ENCODE data around the gene CTRB2. TPM values are rescaled to one million over a fixed set of nuclear protein-coding genes. Genes with fewer than 3 reads are reported as not detected.
"Not testable (repeated sequence)": the region's sequence is repeated elsewhere in the genome, so short reads cannot be mapped to it uniquely, and the experiment has no call there.

The CTRB2 gene
- total RNA-seq, 1 donor from 2014 or later = not detected

- Histone ChIP-seq H3K9me3 (no peaks in the 10 kb centered on the region), H3K36me3 (no peaks in the 10 kb centered on the region), H3K27me3 (no peaks in the 10 kb centered on the region), H3K27ac (no peak overlapping the region), H3K4me1 (no peaks in the 10 kb centered on the region), H3K4me3 (no peak overlapping the region)
- intact Hi-C loops (cut with DNase I) = no loop called here
- TF ChIP-seq POLR2A (IDR thresholded peaks at IDR 0.05) = no peak
- no peak for TF ChIP-seq POLR2AphosphoS5 (IDR thresholded peaks at IDR 0.05; ENCODE audit: insufficient read depth in 1 of 2, low read depth in 1 of 2)
- TF ChIP-seq CTCF (IDR thresholded peaks at IDR 0.05) = no peak
- DNase-seq (ENCODE audit: extremely low spot score in 2 of 2) = no peak
These were observed 870 bp upstream of the CTRB2 start for GRCh38 chr16:75207831-75208230.

GRCh38 chr16:75205961-75206748, 806 bp downstream of the CTRB2 start:
- DNase-seq (ENCODE audit: extremely low spot score in 2 of 2); H3K27ac ChIP-seq; H3K27me3 ChIP-seq; H3K4me3 ChIP-seq; H3K9me3 ChIP-seq; intact Hi-C loops (cut with DNase I); H3K36me3 ChIP-seq; H3K4me1 ChIP-seq: not testable (repeated sequence)

GRCh38 chr16:75205438-75205837, 1.5 kb downstream of the CTRB2 start:
- H3K9me3 ChIP-seq; H3K36me3 ChIP-seq; DNase-seq (ENCODE audit: extremely low spot score in 2 of 2); H3K27ac ChIP-seq; intact Hi-C loops (cut with DNase I); H3K27me3 ChIP-seq; H3K4me1 ChIP-seq; H3K4me3 ChIP-seq: not testable (repeated sequence)

GRCh38 chr16:75204905-75205304, 2.1 kb downstream of the CTRB2 start:
- H3K9me3 ChIP-seq; H3K27me3 ChIP-seq; H3K36me3 ChIP-seq; DNase-seq (ENCODE audit: extremely low spot score in 2 of 2); intact Hi-C loops (cut with DNase I); H3K4me3 ChIP-seq; H3K27ac ChIP-seq; H3K4me1 ChIP-seq: not testable (repeated sequence)

GRCh38 chr16:75204410-75204758, 2.6 kb downstream of the CTRB2 start:
- H3K27ac ChIP-seq = no peak overlapping the region
- TF ChIP-seq POLR2AphosphoS5 (IDR thresholded peaks at IDR 0.05; ENCODE audit: insufficient read depth in 1 of 2, low read depth in 1 of 2) (no peak), POLR2A (IDR thresholded peaks at IDR 0.05) (no peak)
- no peak overlapping the region for H3K4me3 ChIP-seq
- H3K4me1 ChIP-seq = peaks cover 3% of the 10 kb centered on the region
- no peaks in the 10 kb centered on the region for H3K27me3 ChIP-seq
- no peaks in the 10 kb centered on the region for H3K9me3 ChIP-seq
- DNase-seq (ENCODE audit: extremely low spot score in 2 of 2) = no peak
- intact Hi-C loops (cut with DNase I) = no loop called here
- H3K36me3 ChIP-seq = no peaks in the 10 kb centered on the region

- Histone ChIP-seq H3K9me3 (no peaks in the 10 kb centered on the region), H3K27me3 (no peaks in the 10 kb centered on the region), H3K4me1 (peaks cover 3% of the 10 kb centered on the region), H3K4me3 (no peak overlapping the region), H3K36me3 (no peaks in the 10 kb centered on the region), H3K27ac (no peak overlapping the region)
- no peak for DNase-seq (ENCODE audit: extremely low spot score in 2 of 2)
- TF ChIP-seq POLR2AphosphoS5 (IDR thresholded peaks at IDR 0.05; ENCODE audit: insufficient read depth in 1 of 2, low read depth in 1 of 2) (no peak), CTCF (IDR thresholded peaks at IDR 0.05) (no peak), POLR2A (IDR thresholded peaks at IDR 0.05) (no peak)
- intact Hi-C loops (cut with DNase I) = no loop called here
These were observed 3.1 kb downstream of the CTRB2 start for GRCh38 chr16:75203667-75204409.

GRCh38 chr16:75203096-75203495, 3.9 kb downstream of the CTRB2 start:
- DNase-seq (ENCODE audit: extremely low spot score in 2 of 2) = no peak
- TF ChIP-seq CTCF (IDR thresholded peaks at IDR 0.05) (no peak), POLR2AphosphoS5 (IDR thresholded peaks at IDR 0.05; ENCODE audit: insufficient read depth in 1 of 2, low read depth in 1 of 2) (no peak), POLR2A (IDR thresholded peaks at IDR 0.05) (no peak)
- H3K27me3 ChIP-seq = no peaks in the 10 kb centered on the region

More at GRCh38 chr16:75203096-75203495, 3.9 kb downstream of the CTRB2 start:
- Histone ChIP-seq H3K9me3 (no peaks in the 10 kb centered on the region), H3K4me3 (no peak overlapping the region), H3K36me3 (no peaks in the 10 kb centered on the region), H3K27ac (no peak overlapping the region), H3K4me1 (peaks cover 3% of the 10 kb centered on the region)
- intact Hi-C loops (cut with DNase I) = no loop called here
